ENCODE data around the gene NOTCH2.
"Not testable (repeated sequence)": the region's sequence is repeated elsewhere in the genome, so short reads cannot be mapped to it uniquely, and the experiment has no call there.

DNA sequence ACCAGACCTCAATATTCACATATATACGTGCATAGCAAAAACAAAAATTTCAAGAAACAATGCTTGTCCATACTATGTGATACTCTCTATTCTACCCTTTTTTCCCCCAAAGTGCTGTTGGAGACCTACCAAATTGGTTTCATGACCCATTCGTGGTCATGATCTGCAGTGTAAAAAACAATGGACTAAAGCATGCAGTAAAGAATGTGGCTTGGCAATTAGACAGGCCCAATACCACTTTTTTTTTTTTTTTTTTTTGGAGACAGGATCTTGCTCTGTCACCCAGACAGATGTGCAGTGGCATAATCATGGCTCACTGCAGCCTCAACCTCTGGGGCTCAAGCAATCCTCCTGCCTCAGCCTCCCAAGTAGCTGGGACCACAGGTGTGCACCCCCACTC, 21.3 kb downstream of the NOTCH2 start:
- TF ChIP-seq, protein P1, sequence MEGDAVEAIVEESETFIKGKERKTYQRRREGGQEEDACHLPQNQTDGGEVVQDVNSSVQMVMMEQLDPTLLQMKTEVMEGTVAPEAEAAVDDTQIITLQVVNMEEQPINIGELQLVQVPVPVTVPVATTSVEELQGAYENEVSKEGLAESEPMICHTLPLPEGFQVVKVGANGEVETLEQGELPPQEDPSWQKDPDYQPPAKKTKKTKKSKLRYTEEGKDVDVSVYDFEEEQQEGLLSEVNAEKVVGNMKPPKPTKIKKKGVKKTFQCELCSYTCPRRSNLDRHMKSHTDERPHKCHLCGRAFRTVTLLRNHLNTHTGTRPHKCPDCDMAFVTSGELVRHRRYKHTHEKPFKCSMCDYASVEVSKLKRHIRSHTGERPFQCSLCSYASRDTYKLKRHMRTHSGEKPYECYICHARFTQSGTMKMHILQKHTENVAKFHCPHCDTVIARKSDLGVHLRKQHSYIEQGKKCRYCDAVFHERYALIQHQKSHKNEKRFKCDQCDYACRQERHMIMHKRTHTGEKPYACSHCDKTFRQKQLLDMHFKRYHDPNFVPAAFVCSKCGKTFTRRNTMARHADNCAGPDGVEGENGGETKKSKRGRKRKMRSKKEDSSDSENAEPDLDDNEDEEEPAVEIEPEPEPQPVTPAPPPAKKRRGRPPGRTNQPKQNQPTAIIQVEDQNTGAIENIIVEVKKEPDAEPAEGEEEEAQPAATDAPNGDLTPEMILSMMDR (IDR thresholded peaks at IDR 0.05 in 4 of 5, conservative IDR thresholded peaks at IDR 0.05 in 1 of 5): not testable (repeated sequence)
- not testable (repeated sequence) for TF ChIP-seq POLR2A (IDR thresholded peaks at IDR 0.05)

Data from gastrocnemius medialis (tissue), 4 donors.